Testis (tissue), 2 donors: Measurements from ENCODE around the gene CLIC3.

Source experiments
- POLR2A ChIP-seq: fragments of 450-650 bp; IDR thresholded peaks from one replicate; pipeline ENCODE4 v1.6.1; 2017; ENCODE audit warnings: antibody characterized with exemption, mild to moderate bottlenecking, moderate library complexity
- TF ChIP-seq, protein P1 (sequence below), 3 experiments: fragments of 450-650 bp in 2 of 3; fragments of 200-600 bp in 1 of 3; sonication (generic) in 1 of 3; IDR thresholded peaks; one replicate each; pipeline ENCODE4 v1.5.1; 2016 to 2019; ENCODE audit warnings: antibody characterized with exemption in 3 of 3, mild to moderate bottlenecking in 2 of 3, moderate library complexity in 1 of 3

DNA sequence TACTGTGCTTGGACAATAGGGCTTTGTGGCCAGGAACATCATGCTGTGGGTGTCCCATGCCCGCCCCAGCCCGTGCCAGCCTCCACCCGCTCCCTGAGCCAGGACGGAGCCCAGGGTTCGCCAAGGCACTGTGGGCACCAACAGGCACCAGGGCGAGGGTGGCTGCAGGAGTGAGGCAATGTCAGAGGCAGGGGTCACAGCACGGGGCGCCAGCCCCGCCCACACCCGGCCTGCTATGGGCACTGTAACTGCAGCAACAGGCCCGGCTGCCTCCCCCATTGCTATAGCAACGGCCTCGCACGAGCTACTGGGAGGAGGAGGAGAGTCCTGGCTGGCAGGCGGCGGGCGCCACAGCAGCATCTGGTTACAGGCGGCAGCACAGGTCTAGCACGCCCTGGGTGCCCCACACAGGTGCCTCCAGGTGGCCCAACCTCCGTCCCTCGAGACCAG is 29.2 kb upstream of the CLIC3 start:
- TF ChIP-seq, protein P1, sequence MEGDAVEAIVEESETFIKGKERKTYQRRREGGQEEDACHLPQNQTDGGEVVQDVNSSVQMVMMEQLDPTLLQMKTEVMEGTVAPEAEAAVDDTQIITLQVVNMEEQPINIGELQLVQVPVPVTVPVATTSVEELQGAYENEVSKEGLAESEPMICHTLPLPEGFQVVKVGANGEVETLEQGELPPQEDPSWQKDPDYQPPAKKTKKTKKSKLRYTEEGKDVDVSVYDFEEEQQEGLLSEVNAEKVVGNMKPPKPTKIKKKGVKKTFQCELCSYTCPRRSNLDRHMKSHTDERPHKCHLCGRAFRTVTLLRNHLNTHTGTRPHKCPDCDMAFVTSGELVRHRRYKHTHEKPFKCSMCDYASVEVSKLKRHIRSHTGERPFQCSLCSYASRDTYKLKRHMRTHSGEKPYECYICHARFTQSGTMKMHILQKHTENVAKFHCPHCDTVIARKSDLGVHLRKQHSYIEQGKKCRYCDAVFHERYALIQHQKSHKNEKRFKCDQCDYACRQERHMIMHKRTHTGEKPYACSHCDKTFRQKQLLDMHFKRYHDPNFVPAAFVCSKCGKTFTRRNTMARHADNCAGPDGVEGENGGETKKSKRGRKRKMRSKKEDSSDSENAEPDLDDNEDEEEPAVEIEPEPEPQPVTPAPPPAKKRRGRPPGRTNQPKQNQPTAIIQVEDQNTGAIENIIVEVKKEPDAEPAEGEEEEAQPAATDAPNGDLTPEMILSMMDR (IDR thresholded peaks at IDR 0.05): no peak
- TF ChIP-seq POLR2A: no peak
